Inferior parietal cortex (tissue), 1 donor: ENCODE results near the gene RHEX.
A peak's percentile ranks its signal among the peaks of the same experiment; 100 is the strongest.
"Not testable (repeated sequence)": the region's sequence is repeated elsewhere in the genome, so short reads cannot be mapped to it uniquely, and the experiment has no call there.

Source experiments
- DNase-seq: peaks from one replicate; pipeline ENCODE4 v3.0.0-alpha.2; 2016; ENCODE audit errors: extremely low spot score

Gene RHEX

DNA sequence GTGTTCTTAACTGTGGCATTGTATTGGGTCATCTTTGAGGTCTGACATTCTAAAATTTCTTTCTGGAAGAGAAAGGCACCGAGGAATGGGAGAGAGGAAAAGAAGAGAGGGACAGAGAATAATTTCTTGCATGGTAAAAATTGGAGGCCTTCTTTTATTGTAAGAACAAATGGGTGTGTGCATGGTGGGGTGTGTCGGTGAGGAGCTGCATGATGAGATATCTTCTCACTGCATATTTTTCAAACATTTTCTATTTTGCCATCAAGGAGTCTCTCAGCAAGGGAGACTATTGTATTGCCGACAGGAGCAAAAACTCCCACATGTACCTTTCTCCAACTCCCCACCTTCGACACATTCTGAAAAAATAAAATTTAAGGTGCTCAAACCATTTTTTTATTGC lies 22.8 kb upstream of the RHEX start:
- no peak for DNase-seq

DNA sequence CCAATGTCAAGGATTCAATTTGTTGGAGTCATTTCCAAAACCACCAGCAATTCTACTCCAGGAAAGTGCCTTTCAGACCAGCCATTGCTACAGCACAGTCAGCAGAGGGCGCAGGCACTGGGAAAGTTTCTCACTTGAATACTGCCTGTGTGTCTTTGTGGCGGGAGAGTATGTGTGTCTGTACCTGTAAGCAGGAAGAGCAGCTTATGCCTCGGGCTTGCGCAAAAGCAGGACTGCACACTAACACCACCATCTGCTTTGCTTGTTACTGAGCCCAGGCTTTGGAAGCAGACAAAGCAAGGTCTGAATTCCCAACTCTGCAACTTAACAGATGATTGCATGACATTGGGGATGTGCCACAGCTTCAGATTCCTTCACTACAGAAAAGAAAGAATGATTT lies 22.3 kb upstream of the RHEX start:
- peak; percentile 79 for DNase-seq

DNA sequence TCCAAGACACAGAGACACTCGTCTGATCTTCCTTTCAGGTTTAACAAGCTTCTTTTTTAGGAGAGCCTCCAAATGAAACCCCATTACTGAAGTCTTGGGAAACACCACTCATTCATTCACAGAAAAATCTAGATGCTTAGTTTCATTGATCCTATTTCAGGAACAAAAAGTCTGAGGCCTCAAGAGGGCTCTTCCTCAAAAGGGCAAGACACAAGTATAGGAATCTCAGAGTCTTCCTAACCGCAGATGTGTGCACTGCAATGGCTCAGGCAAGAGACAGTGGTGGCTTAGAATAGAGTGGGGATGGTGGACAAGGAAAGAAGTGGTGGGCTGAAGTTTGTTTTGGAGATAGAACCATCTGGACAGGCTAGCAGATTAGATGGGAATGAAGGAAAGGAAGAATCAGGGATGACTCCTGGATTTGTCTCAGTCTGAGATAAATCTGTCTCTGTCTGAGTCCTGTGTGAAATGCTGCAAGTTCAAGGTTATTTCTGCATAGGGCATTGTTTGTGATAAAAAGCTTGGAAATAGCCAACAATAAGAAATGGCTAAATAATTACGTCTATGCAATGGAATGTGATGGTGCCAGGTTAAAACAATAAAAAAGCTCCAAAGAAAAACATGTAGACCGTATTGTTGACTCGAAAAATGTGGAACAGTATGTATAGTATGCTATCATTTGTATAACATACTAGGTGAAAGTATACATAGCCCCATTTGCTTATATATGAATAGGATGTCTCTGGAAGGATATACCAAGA lies 20.4 kb upstream of the RHEX start:
- no peak for DNase-seq

DNA sequence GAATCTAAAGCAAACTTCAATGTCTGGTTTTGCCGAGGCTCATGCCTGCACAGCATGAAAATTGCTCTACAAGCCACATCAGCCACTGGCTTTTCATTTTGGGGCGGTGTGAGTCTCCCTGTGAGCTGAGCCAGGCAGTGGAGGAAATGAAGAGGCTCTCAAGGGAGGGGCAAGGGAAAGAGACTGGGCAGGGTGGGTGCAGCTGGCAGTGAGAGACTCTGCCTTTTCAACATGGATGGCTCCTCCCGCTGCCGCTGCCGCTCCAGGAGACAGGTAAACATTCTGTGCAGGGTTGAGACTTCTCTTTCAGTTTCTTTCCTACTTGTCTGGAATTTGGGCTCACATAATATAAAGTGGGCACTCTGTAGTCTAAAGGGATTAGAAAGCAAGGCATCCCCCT lies 17.9 kb upstream of the RHEX start:
- DNase-seq: no peak

DNA sequence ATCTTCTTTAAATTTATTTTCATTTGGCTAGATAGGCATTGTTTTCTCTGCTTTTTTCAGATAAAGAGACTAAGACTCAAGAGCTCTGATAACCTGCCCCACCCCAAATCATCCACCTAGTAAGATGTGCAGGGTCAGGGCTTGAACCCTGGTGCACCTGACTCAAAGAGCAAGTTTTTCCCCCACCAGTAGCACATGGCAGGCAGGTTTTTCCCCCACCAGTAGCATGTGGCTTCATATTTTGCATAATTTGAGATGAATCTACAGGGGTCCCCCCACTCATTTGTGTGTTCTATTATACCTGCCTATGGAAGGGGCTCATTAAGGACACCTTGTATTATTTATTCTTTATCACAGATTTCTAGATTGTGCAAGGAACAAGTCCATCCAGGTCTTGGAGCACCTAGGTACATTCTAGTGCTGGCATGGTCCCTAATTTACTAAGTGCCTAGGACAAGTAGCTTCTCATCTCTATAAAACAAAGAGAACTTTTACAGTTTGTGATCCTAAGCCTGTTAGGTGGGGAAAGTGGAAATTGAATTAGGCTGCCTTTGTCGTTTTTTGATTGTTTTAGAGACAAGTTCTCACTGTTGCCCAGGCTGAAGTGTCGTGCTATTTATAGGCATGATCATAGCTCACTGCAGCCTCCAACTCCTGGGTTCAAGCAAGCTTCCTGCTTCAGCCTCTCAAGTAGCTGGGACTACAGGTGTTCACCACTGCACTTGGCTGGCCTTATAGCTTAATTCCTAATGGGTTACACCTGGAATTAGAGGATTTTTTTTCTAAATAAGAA lies 16.1 kb upstream of the RHEX start:
- DNase-seq: no peak

DNA sequence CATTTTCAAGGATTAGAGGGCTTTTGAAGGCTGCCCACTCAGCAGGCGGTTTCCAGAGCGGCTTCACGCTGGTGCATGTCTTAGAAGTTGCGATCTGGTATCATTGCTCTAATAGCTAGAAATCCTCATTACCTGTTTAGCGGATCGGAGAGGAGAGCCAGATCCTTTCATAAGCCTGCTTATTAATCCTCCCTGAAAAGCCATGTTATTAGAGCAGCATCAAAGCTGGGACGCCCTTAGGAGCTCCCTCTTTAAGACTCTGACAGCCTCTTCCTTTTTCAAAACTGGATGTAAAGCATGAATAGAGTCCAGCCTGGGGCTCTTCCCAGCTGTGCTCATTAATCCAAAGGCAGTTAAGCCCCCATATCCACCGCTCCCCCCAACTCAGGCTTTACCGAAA lies 15.4 kb upstream of the RHEX start:
- no peak for DNase-seq

DNA sequence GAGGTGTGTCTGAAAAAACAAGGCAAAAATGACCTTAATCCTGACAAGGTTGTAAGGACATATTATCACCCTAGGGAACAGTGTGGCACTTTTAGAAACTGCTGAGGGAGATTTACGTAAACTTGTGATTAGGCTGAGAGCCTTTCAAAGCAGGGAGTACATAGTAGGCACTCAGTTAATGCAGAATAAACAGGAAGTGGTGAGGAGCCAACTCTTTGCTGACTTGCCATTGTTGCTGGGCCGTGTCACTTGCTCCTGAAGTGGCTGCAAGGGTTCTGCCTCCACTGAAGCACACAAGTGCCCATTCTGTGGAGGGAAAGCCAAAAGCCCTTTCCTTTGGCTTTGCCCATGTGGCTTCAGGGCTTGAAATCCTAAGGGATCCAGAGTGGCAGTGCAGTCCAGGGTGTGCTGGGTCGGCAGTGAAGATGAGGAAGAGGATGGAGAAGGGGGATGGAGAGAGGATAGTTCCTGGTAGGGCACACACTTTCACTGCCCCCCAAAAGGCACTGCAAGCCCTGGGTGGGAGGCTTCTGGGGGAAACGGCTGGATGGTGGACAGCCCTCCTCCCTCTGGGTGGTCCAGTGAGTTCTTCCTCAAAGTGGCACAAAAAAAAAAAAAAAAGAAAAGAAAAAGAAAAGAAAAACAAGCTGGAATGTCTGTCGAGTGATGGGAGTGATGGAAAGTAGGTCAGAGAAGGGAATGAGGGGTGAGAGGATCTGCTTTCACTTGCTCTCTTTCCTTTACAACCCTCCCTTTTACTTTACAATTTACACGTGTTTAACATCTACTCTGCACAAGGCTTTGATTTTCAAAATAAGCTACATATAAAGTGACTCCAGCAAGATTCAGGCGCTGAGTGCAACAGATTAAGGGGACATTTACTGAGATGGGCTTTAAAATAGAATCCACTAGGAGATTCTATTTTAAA lies 13.7 kb upstream of the RHEX start:
- no peak for DNase-seq

DNA sequence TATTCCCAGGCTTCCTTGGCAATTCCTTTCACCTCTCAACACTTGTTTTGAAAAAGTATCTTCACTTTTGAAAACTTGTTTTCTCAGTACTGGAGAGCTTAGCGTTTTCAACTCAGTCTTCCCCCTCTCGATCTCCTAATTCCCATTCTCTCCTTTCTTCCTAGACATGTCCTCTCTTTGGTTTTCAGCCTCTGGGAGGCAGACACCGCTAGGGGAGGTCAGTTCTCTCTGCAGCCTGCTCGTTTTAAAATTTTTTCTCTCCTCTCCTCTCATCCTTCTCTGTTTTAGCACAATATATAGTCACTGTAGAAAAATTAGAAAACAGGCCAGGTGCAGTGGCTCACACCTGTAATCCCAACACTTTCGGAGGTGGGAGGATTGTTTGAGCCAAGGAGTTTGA lies 12.6 kb upstream of the RHEX start:
- DNase-seq: no peak

DNA sequence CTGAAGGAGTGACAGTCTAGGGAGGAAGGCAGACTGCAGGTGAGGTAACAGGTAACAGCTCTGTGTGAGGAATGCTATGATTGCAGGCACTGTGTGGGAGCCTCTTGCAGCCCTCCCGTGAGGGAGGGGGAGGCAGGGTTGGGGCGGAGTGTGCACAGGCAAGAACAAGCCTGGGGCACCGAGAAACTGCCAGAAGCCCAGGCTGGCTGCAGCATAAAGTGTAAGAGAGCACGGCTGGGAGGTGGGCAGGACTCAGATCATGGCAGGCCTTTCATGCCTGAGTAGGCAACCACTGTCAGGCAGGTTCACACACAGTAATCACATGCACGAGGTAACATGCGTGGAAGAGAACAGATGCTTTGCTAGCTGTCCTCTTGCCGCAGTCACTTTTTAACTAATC lies 11.3 kb upstream of the RHEX start:
- no peak for DNase-seq

DNA sequence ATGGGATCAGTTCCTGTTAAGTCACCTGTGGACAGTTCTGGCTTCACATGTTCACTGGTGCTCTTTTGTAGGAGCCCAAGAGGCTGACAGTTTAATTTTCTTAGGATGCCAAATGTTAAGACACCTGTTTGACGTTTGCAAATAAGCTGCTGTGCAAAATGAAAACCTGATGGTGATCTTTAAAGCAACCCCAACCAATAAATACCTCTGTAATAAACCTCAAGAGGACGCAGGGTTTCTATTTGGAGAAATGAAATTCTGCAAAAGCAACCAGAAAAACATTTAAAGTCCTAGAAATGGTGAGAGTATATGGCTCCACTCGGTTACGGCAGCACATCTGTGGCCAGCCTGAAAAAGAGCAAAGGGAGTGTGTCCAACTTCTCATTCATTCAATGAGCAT lies 5.7 kb upstream of the RHEX start:
- DNase-seq: no peak

DNA sequence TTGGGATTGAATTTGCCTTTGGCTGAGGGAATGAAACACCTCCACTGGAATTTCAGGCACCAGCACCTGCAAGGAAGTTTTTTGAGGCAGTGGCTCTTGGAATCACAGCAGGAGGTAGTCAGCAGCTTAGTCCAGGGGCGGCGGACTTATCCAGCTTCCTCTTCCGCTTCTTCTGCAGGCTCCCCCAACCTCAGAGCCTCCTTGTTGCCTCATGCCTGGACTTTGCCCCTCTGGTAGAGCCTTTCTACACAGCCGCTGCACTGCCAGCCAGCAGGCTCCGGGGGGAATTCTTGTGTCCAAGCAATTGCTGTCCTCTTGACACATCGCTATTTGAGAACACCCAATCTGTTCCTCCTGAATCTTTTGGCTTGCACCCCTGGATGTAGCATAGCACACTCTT lies 4.4 kb upstream of the RHEX start:
- no peak for DNase-seq

DNA sequence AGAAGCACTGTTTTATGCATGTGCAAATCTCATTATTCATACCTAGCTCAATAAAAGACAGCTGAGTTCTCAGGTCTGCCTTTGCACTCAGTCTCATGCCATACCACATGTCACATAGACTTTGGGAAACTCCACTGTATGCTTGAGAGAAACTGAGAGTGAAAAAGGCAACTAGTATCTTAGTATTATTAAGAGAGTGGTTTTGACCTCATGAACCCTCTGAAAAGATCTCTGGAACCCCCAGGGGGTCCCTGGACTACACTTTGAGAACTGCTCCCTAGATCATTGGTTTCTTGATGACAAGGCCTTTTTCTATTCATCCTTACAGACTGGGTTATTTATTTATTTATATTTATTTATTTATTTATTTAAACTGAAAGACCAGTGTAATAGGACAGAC lies 3.7 kb upstream of the RHEX start:
- DNase-seq: no peak

DNA sequence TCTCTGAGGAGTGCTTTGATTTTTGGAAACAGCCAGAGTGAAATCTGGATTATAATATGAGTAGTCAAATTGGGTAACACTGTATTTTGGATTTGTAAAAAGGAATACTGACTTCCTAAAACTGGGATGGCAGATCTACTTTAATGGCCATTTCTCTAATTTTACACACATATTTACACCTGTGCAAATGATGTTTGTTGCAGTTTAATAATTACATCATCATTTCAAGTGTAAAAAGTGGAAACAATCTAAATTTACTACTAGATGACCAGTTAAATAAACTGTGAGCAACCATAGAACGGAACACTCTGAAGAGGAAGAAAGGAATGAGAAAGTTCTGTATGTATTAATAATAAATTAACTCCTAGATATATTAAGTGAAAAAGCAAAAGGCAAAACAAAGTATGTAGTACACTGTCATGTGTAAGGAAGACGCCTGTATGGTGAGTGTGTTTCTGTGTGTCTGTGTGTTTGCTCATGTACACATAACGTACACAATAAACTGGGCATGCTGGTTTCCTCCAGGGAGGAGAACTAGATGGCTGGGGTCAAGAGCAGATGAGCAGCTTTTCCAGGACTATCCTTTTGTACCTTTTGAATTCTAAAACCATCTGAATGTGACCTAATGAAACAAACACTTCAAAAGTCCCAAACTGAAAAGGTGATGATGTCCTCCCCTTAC lies 2.9 kb upstream of the RHEX start:
- no peak for DNase-seq

DNA sequence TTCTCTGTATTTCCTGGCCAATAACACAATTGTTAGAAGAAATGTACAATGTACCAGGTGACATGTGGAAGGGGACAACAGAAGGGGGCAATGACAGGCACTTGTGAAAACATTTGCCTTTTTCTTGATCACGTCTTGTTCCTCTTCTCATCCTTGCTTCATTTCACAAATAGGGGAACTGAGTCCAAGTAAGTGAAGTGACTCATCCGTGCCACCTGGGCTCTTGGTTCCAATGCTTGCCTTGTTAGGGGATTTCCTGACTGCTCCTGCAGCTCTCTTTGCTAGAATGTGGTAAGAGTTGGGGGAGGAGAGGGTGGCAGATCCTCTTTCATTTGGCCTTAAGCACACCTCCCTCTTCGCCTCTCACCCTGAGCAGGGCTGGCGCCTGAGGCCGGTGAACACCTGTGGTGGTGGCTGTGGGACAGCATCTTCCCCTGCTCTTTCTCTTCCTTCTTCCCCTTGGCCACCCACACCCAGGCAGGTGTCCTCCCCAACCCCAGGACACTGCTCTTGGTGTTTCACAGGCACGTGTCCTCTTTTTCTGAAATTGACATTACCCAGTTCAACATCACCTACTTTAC lies 2.2 kb upstream of the RHEX start:
- no peak for DNase-seq

DNA sequence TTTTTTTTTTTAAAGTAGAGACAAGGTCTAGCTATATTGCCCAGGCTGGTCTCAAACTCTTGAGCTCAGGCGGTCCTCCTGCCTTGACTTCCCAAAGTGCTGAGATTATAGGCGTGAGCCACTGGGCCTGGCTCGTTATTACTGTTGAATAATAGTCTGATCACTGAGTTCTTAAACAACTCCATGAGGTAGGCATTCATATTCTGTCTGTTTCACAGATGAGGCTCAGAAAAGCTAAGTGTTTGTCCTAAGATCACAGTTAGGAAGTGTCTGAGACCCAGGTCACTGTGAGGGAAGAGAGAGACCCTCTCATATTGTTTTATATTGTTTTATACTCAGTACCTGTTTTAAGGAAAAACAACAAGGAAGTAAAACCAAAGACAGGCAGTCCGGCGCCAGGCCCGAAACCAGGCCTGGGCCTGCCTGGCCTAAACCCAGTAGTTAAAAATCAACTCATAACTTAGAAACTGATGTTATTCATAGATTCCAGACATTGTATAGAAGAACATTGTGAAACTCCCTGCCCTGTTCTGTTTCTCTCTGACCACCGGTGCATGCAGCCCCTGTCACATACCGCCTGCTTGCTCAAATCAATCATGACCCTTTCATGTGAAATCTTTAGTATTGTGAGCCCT lies 625 bp upstream of the RHEX start:
- not testable (repeated sequence) for DNase-seq

DNA sequence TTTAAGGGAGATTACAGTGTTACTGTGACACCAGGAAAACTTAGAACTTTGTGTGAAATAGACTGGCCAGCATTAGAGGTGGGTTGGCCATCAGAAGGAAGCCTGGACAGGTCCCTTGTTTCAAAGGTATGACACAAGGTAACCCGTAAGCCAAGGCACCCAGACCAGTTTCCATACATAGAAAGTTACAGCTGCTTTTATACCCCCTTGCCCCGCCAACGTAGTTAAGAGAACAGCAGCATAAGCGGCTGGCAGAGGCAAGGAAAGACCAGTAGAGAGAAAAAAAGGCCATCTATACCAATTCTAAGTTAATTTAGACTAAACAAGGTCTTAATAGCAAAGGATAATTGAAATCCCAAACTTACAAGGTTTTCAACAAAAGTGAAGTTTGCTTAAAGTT lies 643 bp downstream of the RHEX start:
- DNase-seq: not testable (repeated sequence)

DNA sequence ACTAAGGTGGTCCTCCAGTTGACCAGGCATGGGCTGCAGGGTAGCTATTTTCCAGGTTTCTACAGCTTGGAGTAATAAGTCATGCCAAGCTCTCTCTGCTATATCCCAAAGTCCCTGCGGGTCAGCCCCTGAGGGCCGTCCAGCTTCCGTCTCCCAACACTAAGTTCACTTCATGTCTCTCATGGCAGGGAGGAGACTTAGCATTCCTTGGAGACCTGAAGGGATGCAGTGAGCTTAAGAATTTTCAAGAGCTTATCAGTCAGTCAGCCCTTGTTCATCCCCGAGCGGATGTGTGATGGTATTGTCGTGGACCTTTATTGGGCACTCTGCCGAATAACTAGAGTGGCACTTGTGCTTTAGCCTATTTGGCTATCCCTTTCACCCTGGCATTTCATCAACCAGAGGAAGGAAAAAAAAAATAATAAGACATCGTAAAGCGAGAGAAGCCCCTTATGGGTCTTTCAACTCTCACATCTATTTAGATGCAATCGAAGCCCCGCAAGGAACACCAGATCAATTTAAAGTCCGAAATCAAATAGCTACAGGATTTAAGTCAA lies 2.2 kb downstream of the RHEX start:
- not testable (repeated sequence) for DNase-seq

DNA sequence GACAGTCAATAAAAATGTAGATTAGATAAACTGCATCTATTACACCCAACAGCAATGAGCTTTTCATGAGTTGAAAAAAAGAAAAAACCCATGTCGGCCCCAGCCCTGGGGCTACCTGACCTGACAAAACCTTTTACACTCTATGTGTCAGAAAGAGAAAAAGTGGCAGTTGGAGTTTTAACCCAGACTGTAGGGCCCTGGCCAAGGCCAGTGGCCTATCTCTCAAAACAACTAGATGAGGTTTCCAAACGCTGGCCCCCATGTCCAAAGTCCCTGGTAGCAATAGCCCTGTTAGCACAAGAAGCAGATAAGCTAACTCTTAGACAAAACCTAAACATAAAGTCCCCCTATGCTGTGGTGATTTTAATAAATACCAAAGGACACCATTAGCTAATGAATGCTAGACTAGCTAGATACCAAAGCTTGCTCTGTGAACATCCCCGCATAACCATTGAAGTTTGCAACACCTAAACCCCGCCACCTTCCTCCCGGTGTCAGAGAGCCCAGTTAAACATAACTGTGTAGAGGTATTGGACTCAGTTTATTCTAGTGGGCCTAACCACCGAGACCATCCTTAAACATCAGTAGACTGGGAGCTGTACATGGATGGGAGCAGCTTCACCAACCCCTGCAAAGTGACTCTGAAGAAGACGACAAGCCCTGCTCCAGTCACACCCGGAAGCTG lies 2.8 kb downstream of the RHEX start:
- not testable (repeated sequence) for DNase-seq

DNA sequence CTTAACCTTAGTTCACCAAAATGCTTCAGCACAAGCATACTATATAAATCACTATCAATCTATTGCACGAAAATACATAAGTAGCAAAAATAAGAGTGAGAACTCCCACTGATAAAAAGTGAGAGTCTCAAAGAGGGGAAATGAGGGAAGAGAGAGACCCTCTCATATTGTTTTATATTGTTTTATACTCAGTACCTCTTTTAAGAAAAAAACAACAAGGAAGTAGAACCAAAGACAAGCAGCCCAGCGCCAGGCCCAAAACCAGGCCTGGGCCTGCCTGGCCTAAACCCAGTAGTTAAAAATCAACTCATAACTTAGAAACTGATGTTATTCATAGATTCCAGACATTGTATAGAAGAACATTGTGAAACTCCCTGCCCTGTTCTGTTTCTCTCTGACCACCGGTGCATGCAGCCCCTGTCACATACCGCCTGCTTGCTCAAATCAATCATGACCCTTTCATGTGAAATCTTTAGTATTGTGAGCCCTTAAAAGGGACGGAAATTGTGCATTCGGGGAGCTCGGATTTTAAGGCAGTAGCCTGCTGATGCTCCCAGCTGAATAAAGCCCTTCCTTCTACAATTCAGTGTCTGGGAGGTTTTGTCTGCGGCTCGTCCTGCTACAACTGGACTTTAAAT lies 5.4 kb downstream of the RHEX start:
- not testable (repeated sequence) for DNase-seq
